GM18873 (cell line): ENCODE data around the gene CPXM2.
"Not testable (repeated sequence)": the region's sequence is repeated elsewhere in the genome, so short reads cannot be mapped to it uniquely, and the experiment has no call there.

Source experiments
- ATAC-seq: cut with Tn5 transposase; IDR thresholded peaks from one replicate; pipeline ENCODE4 v1.9.1; 2021; ENCODE audit warnings: mild to moderate bottlenecking, moderate library complexity, moderate number of reproducible peaks; ENCODE audit not compliant: unreplicated experiment, low FRiP score

The CPXM2 gene

GRCh38 chr10:123751342-123752134 is 140.1 kb downstream of the CPXM2 start:
- no peak for ATAC-seq

GRCh38 chr10:123750901-123751300 is 140.7 kb downstream of the CPXM2 start:
- no peak for ATAC-seq

- no peak for ATAC-seq
These were observed 142.9 kb downstream of the CPXM2 start for GRCh38 chr10:123748711-123749110.

- ATAC-seq = no peak
These were observed 144.2 kb downstream of the CPXM2 start for GRCh38 chr10:123747426-123747825.

GRCh38 chr10:123746942-123747341 is 144.7 kb downstream of the CPXM2 start:
- no peak for ATAC-seq

GRCh38 chr10:123746520-123746919 is 145.1 kb downstream of the CPXM2 start:
- ATAC-seq = no peak

- ATAC-seq = no peak
These were observed 145.5 kb downstream of the CPXM2 start for GRCh38 chr10:123746061-123746460.

- ATAC-seq = no peak
These were observed 147.4 kb downstream of the CPXM2 start for GRCh38 chr10:123744224-123744536.

GRCh38 chr10:123743441-123744223 is 148.0 kb downstream of the CPXM2 start:
- no peak for ATAC-seq

- no peak for ATAC-seq
These were observed 148.7 kb downstream of the CPXM2 start for GRCh38 chr10:123742751-123743440.

GRCh38 chr10:123741711-123742110 is 149.9 kb downstream of the CPXM2 start:
- no peak for ATAC-seq

- ATAC-seq = no peak
These were observed 150.5 kb downstream of the CPXM2 start for GRCh38 chr10:123741146-123741545.

GRCh38 chr10:123736917-123737316 is 154.7 kb downstream of the CPXM2 start:
- not testable (repeated sequence) for ATAC-seq

GRCh38 chr10:123729523-123729922 is 162.1 kb downstream of the CPXM2 start:
- no peak for ATAC-seq

GRCh38 chr10:123726836-123727235 is 164.8 kb downstream of the CPXM2 start:
- no peak for ATAC-seq

- ATAC-seq = no peak
These were observed 165.2 kb downstream of the CPXM2 start for GRCh38 chr10:123726381-123726780.

GRCh38 chr10:123724747-123725146 is 166.9 kb downstream of the CPXM2 start:
- ATAC-seq = no peak

GRCh38 chr10:123722351-123722750 is 169.3 kb downstream of the CPXM2 start:
- ATAC-seq = no peak

- ATAC-seq = no peak
These were observed 170.1 kb downstream of the CPXM2 start for GRCh38 chr10:123721441-123722049.

GRCh38 chr10:123720536-123720935 is 171.1 kb downstream of the CPXM2 start:
- no peak for ATAC-seq

- no peak for ATAC-seq
These were observed 173.0 kb downstream of the CPXM2 start for GRCh38 chr10:123718544-123719060.
